HG03565 (cell line): ENCODE data around the gene RSPH3.
"Not testable (repeated sequence)": the region's sequence is repeated elsewhere in the genome, so short reads cannot be mapped to it uniquely, and the experiment has no call there.

Experiments used
- ATAC-seq: cut with Tn5 transposase; IDR thresholded peaks from one replicate; pipeline ENCODE4 v1.9.1; 2021; ENCODE audit warnings: mild to moderate bottlenecking, moderate library complexity; ENCODE audit not compliant: unreplicated experiment

Gene RSPH3

GRCh38 chr6:159025224-159025623 is 25.2 kb upstream of the RSPH3 start:
- not testable (repeated sequence) for ATAC-seq

GRCh38 chr6:159023893-159024292 is 23.9 kb upstream of the RSPH3 start:
- no peak for ATAC-seq

GRCh38 chr6:159020011-159020410 is 20.0 kb upstream of the RSPH3 start:
- no peak for ATAC-seq

GRCh38 chr6:159017757-159018559 is 18.0 kb upstream of the RSPH3 start:
- ATAC-seq: peak; percentile 68

- no peak for ATAC-seq
Observed at GRCh38 chr6:159014406-159014805, 14.4 kb upstream of the RSPH3 start.

- no peak for ATAC-seq
Observed at GRCh38 chr6:159013229-159013628, 13.2 kb upstream of the RSPH3 start.

GRCh38 chr6:159012201-159012600 is 12.2 kb upstream of the RSPH3 start:
- ATAC-seq: no peak

GRCh38 chr6:159010037-159010612 is 10.1 kb upstream of the RSPH3 start:
- not testable (repeated sequence) for ATAC-seq

- no peak for ATAC-seq
Observed at GRCh38 chr6:159008656-159009288, 8.8 kb upstream of the RSPH3 start.

GRCh38 chr6:159007510-159007909 is 7.5 kb upstream of the RSPH3 start:
- no peak for ATAC-seq

GRCh38 chr6:159005436-159005835 is 5.4 kb upstream of the RSPH3 start:
- no peak for ATAC-seq

- ATAC-seq: no peak
Observed at GRCh38 chr6:159004592-159004991, 4.6 kb upstream of the RSPH3 start.

GRCh38 chr6:159002432-159003155 is 2.6 kb upstream of the RSPH3 start:
- ATAC-seq: no peak

- ATAC-seq: peak; percentile 16
Observed at GRCh38 chr6:158999154-158999665, 792 bp downstream of the RSPH3 start.

GRCh38 chr6:158996856-158997255 is 3.1 kb downstream of the RSPH3 start:
- no peak for ATAC-seq

- no peak for ATAC-seq
Observed at GRCh38 chr6:158993639-158994038, 6.4 kb downstream of the RSPH3 start.

- no peak for ATAC-seq
Observed at GRCh38 chr6:158991017-158991723, 8.8 kb downstream of the RSPH3 start.

GRCh38 chr6:158989711-158990110 is 10.3 kb downstream of the RSPH3 start:
- ATAC-seq: not testable (repeated sequence)

- ATAC-seq: no peak
Observed at GRCh38 chr6:158988477-158988876, 11.5 kb downstream of the RSPH3 start.

- ATAC-seq: no peak
Observed at GRCh38 chr6:158987657-158988056, 12.3 kb downstream of the RSPH3 start.

- no peak for ATAC-seq
Observed at GRCh38 chr6:158978757-158979156, 21.2 kb downstream of the RSPH3 start.
